Dedifferentiated amniotic fluid mesenchymal stem cell (primary cell): ENCODE measurements around the gene TBCA.
"Not testable (repeated sequence)": the region's sequence is repeated elsewhere in the genome, so short reads cannot be mapped to it uniquely, and the experiment has no call there.

Experiments
- DNase-seq: peaks from one replicate; pipeline ENCODE4 v3.0.0-alpha.2; 2016; ENCODE audit errors: extremely low spot score

The TBCA gene

DNA sequence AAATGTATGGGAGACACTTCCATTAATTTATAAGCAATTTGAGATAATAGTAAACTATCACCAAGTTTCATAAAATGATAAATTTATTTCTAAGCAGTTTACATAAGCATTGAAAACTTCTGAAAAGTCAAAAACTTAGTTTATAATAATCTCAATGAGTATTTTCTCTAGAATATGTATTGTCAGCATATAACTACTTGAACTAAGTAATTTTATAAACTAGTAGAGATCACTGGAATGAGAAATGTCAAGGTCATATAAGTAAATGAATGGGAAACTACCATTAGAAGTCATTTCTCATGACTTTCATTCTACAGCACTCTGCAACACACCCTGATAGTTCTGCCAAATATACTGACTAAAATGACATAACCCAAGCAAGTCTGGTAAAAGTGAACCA lies 3.4 kb downstream of the TBCA start:
- no peak for DNase-seq

DNA sequence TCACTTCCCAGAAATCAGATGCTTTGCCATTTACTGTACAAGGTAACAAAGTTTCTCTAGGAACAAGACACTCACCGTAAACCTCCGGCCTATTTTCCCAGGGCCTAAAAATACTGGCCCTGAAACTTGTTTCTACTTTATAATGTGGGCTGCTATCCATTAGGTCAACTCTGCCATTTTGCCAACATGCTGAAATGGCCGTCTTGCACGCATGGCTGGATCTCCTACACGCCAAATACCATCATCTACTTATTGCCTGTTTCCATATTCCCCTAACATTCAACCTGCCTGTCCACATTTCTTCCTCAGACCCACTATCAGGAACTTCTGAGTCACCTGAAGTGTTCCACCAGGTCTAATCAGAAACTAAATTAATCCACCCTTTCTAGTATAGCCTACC lies 4.7 kb downstream of the TBCA start:
- no peak for DNase-seq

DNA sequence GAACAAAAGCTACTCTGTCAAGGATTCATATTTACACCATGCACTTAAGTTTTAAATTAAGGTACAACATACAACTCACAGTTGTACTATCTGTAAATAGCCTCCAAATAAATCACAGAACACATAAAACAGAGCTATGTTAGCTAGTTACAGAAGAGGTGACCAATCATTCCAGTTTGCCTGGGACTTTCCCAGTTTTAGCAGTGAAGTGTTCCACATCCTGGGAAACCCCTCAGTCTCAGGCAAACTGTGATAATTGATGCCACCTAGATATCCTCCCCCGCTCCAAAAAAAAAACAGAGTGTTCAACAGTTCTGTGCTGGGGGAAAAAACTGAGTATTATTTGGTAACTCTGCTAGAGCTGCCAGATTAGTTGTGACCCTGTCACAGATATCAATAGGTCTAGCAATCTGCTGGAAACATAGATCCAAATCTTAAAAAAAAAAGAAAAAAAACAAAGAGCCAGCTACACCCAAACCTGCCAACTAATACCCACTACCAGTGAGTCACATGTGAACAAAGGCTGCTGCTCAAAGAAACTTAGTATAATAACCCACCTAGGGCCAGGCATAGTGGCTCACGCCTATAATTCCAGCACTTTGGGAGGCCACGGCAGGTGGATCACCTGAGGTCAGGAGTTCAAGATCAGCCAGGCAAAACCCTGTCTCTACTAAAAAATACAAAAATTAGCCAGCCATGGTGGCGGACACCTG lies 5.7 kb downstream of the TBCA start:
- DNase-seq, result no peak

DNA sequence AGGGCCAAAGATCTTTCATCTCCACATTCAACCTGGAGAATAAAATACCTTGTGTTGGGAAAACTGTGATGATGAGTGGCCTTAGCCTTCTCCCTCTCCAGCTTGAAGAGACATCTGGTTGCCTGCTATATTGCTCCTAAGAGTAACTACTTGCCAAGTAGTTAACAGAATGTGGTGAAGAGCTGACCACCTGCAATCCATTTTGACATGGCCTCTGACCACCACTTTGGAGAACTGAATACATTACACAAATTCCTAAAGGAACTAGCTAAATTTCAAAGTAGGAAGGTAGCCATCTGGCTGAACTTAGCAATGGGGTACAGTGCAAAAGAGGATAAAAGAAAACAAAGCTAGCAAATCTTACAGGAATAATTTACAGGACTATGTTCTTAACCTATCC lies 7.2 kb downstream of the TBCA start:
- DNase-seq, result no peak

DNA sequence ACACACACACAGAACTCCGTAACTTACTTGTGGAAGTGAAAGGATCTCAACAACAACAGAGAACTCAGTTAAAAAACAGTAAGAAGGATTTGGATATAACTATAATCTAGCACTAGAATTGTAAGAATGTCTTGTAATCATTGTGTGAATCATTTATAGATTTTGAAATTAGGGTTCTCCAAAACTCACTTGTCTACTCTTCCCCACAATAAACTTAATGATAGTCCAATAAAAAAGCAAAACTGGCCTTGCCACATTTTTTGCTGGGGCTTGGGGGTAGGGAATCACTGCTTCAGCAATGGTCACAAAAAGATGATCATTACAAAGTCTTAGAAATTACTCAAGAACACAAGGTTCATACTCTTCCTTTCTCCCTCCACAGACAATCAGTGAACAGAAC lies 8.8 kb downstream of the TBCA start:
- DNase-seq, result no peak

DNA sequence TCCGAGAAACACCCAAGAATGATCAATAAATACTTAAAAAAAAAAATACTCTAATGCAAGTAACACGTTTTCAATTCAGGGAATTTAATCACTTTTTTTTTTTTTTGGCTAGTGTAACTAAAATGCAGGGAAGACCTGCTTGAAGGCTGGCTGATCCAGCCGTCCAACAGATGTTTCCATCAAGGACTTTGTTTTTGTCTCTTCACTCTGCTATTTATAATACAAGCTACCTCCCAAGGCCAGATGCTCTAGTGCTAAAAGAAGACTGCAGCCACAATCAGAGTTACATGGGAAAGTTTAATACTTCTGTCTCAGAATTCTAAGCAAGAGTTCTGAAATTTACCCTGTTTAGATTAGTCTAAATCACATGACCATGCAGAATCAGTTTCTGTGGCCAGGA lies 14.5 kb downstream of the TBCA start:
- no peak for DNase-seq

DNA sequence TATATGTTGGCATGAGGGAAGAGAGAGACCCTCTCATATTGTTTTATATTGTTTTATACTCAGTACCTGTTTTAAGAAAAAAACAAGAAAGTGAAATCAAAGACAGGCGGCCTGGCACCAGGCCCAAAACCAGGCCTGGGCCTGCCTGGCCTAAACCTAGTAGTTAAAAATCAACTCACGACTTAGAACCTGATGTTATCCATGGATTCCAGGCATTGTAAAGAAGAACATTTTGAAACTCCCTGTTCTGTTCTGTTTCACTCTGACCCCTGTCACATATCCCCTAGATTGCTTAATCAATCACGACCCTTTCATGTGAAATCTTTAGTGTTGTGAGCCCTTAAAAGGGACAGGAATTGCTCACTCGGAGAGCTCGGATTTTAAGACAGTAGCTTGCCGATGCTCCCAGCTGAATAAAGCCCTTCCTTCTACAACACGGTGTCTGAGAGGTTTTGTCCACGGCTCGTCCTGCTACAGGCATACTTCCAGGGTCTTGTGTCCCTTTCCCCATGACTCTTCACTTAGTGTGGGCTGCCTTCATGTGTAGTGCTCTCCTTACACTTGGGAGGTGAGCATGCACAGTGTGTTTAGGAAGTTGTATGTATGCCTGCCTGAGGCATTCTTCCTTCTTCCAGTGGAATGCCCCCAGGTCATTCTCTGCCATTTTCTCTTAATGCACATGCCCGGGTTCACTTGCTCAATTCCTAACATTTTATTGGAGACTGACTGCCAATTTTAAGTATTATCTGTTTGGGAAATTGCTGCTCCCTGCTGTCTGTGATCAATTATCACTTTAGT lies 17.8 kb downstream of the TBCA start:
- DNase-seq, result no peak

DNA sequence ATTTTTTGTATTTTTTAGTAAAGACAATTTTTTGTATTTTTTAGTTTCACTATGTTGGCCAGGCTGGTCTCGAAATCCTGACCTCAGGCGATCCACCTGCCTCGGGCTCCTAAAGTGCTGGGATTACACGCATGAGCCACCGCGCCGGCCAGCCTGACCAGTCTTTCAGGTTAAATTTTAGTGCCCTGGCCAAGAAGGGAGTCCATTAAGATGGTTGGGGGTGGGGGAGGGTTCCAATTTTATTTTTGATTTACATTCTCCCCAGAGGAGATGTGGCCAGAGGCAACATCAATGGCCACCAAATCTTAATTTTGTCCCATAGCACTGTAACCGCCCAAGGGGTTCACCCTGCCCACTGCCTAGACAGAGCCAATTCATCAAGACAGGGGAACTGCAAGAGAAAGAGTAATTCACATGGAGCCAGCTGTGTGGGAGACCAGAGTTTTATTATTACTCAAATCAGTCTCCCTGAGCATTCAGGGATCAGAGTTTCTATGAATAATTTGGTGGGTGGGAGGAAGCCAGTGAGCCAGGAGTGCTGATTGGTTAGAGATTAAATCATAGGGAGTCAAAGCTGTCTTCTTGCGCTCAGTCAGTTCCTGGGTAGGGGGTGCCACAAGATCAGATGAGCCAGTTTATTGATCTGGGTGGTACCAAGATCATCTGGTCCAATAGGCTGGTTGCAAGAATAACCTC lies 24.7 kb downstream of the TBCA start:
- DNase-seq, result no peak

DNA sequence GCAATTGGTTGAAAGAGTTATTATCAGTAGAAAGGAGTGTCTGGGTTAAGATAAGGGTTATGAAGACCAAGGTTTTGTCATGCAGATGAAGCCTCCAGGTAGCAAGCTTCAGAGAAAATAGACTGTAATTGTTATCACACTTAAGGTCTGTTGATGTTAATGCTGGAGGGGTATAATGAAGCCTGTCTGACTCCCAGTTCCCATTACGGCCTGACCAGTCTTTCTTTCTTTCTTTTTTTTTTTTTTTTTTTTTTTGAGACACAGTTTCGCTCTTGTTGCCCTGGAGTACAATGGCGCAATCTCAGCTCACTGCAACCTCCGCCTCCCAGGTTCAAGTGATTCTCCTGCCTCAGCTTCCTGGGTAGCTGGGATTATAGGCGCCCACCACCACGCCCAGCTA lies 25.2 kb downstream of the TBCA start:
- DNase-seq, result not testable (repeated sequence)

DNA sequence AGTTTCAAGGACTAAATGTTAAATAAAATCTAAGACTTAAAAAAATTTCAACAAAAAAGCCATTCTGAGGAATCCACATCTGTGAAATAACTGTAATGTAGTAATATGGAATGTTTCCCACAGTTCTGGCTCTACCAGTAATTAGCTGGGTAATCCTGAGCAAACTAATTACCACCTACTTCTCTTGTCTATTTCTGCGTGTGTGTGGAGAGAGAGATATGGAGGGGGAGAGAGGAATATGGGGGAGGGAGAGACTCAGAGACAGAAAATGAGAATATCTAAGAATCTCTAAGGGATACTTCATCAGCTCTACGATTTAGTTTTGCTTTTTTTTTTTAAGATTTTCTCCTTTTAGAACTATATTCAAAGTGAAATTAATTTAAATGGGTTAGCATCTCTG lies 28.0 kb downstream of the TBCA start:
- DNase-seq, result no peak

DNA sequence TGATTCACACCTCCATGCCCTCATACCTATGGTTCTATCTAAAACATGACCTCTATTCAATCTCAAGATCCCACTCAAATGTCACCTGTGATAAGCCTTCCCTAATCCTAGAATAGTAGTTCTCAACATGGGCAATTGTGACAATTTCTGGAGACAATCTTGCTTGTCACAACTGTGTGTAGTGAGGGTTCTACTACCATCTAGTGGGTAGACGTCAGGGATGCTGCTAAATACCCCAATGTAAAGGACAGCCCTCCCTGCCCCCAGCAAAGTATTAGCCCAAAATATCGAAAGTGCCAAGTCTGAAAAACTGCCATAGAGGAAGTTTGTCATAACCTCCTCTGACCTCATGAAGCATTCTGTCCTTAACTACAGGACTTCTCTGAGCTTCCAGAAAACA lies 32.0 kb downstream of the TBCA start:
- DNase-seq, result no peak

DNA sequence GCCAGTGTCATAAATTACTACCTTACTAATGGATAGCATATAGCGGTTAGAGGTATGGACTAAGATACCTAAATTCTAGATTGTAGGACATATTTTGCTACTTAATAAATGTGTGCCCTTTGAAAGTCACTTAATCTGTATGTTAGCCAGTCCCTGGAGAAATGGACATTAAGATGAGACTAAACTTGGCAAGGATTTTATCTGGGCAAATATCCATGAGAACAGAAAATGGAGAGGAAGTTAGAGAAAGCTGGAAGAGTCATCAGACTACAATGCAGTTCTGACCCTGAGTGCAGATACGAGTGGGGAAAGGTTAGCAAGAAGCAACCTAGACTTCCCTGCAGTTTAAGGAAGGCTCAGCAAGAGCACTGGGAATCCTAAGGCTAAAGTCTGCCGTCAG lies 33.0 kb downstream of the TBCA start:
- DNase-seq, result no peak

DNA sequence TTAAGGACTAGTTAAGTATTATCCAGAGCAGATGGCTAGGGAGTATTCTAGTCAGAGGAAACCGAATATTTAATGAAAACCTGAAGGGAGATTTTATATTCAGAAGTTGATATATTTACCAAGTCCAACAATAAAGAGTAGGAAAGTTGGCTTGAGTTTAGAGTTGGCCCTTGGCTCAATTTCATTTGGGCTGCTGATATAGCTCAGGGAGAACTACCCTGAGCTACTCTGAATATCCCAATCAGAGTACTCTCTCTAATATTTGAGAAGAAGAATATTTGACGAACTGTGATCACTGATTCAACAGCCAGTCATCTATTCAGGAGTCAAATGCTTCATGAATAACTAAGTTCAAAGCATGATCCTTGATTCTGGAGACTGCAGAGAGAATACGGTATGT lies 34.5 kb downstream of the TBCA start:
- no peak for DNase-seq

DNA sequence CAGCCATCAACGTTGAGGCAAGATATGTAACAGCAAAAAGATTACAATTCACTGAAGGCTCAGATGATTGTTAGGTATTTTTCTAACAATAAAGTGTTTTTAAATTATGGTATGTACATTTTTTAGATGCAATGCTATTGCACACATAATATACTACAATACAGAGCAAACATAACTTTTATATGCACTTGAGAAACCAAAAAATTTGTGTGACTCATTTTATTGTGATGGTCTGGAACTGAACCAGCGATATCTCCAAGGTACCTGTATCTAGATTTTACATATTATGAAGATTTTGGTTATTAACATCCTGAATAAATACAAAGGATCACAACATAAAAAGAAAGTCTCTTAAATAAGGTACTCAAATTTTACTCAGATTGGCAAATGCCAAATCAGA lies 41.3 kb downstream of the TBCA start:
- DNase-seq, result no peak

DNA sequence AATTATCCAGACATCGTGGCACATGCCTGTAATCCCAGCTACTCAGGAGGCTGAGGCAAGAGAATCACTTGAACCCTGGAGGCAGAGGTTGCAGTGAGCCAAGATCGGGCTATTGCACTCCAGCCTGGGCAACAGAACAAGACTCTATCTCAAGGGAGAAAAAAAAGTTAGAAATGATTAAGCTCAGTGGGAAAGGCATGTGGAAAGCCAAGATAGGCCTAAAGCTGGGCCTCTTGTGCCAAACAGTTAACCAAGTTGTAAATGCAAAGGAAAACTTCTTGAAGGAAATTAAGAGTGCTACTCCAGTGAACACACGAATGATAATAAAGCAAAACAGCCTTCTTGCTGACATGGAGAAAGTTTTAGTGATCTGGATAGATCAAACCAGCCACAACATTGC lies 43.0 kb downstream of the TBCA start:
- no peak for DNase-seq

DNA sequence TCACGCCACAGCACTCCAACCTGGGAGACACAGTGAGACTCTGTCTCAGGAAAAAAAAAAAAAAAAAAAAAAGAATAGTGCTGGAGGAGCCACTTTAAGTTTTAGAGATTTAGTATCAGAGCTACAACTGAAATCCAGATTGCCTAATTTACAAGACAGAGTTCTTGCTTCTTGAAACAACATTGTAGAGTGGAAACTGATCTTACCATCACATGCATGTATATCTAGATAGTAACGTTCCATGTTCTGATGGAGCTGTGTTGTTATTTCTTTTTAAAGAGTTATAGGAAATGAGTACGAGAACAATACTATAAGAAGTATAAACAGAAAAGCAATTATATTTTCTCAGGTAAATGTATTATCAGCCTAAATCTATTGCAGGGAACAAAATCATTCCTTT lies 48.9 kb downstream of the TBCA start:
- DNase-seq, result no peak

DNA sequence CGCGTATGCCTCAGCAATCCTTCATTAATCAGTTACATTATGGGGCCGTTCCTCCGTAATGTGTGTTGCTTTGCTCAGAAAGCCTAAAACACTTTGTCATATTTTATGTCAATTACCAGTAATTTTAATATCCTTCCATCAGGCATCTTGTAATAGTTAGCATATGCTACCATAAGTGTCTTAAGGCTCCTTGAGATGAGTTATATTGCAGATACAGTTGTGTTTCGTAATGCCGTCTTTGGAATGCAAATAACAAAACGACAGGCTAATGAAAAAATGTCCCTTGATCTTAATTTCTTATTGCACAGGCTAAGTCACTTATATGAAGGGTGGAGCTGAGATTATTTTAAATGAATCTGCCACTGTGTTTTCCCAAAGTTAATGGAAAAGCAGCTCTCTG lies 50.5 kb downstream of the TBCA start:
- DNase-seq, result no peak

DNA sequence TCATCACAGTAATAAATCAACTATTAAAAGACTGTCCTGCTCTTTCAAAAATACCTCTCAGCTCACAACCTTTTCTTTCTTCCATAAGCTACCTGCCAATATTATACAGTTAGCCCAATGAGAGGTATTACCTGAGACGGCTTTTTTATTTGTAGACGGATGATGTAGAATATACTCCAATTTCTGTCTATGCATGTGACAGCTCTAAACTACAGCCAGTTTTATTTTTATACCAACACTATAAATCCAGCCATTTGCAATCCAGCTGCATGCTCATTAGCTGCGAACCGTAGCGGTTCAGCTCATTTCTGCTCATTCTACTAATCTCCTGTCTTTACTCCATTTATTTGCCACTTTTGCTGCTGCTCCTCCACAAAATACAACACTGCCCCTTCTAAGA lies 51.2 kb downstream of the TBCA start:
- DNase-seq, result no peak

DNA sequence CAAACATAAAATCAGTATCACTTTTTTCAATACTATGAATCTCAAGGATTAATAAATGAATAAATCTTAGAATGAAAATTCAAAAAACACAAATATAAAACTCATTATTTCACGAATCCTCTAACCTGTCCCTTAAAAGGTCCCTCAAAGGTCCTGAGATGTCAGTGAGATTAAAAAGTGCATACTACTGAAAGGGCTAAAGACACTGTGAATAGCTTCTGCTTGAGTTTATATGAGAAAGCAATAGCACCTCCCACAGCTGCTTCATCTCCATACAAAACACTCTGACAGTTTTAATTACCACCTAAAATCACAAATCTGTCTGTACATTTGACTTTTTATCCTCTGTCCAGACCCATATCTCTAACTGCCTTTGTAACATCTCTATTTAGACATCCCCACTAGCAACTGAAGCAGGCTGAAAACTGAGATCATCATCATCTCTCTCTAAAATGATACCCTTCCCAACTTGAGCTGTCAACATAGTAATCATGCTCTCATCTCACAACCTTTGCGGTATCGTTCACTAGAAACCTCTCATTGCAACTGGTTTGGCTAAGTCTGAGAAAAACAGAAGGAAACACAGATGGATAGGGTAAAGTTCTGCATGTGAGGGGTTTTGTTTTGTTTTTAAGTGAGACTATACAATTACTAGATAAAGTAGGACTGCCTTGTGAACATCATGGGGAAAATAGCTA lies 56.3 kb downstream of the TBCA start:
- no peak for DNase-seq

DNA sequence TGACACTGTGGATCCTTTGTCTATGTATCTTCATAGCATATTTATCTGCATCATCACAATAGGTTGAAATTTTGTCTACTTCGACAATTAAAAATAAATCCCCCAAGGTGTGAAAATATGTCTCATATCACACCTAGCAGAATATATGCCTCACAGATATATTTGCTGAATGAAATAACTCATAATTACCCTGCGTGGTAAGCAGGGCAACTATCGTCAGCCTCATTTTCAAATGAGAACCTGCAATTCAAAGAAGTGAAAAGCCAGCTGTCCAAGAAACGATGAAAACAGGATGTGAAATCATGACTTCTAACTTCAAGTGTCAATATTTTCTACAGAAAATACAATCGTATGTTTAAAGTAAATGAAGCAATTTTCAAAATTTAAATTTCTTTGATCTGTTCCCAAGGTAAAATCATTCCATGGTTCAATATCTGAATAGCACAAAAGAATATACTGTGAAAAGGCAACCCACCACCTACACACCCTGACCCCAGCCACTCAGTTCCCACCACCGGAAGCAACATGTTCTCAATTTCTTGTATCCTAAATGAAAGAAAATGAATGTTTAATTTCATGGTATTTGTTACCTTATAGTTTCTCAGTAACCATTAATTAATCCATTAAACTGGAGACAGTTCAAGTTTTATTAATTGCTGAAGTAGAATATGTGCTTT lies 57.1 kb downstream of the TBCA start:
- no peak for DNase-seq

DNA sequence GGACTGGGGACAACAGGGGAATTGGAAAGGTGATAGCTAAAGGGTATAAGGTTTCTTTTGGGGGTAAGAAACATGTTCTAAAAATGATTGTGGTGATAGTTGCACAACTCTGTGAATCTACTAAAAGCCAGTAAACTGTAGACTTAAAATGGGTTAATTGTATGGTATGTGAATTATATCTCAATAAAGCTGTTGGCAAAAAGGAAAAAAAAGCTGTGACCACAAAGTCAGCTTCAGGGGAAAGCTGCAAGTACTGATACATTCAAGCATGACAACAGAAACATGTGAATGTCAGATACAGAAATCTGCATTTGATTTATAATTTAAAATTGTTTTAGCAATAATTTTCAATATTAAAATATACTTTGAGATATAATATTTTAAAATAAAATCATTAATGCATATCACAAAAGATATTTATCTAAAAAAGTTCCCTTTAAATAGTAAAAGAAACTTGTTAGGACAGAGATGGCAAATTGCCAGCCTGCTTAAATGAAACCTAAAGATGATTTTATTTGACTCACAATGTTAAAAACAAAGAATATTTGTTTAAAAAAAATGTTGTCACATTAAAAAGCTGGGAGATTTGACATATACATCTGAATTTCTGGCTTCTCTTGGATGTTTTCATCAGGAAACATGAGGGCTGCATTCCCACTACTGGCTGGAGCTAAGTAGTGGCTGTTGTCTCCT lies 66.0 kb downstream of the TBCA start:
- no peak for DNase-seq
